HUES48 (cell line): Measurements from ENCODE around the gene RERE.
"Not testable (repeated sequence)": the region's sequence is repeated elsewhere in the genome, so short reads cannot be mapped to it uniquely, and the experiment has no call there.

Experiments used
- H3K27ac ChIP-seq: one replicate; pipeline ENCODE4 v1.7.0; 2013; ENCODE audit warnings: low read depth, low read length, inconsistent platforms
- H3K27me3 ChIP-seq: 2 replicates; pipeline ENCODE4 v1.6.1; 2013; ENCODE audit warnings: mild to moderate bottlenecking, low read length; ENCODE audit not compliant: control insufficient read depth, insufficient read depth
- H3K36me3 ChIP-seq: 2 replicates; pipeline ENCODE4 v1.6.1; 2013; ENCODE audit warnings: low read length; ENCODE audit not compliant: control insufficient read depth, insufficient read depth
- H3K4me1 ChIP-seq: 2 replicates; pipeline ENCODE4 v1.6.1; 2013; ENCODE audit warnings: mild to moderate bottlenecking, low read length; ENCODE audit not compliant: control insufficient read depth, insufficient read depth
- H3K4me3 ChIP-seq: 2 replicates; pipeline ENCODE4 v1.5.1; 2013; ENCODE audit warnings: mild to moderate bottlenecking, low read depth, low read length
- H3K9ac ChIP-seq: 2 replicates; pipeline ENCODE4 v1.6.1; 2013; ENCODE audit warnings: mild to moderate bottlenecking, low read depth, low read length, moderate library complexity
- H3K9me3 ChIP-seq: 2 replicates; pipeline ENCODE4 v1.6.1; 2013; ENCODE audit warnings: low read length; ENCODE audit not compliant: control insufficient read depth, insufficient read depth

Gene RERE

GRCh38 chr1:8623651-8624192, 193.7 kb downstream of the RERE start:
- H3K36me3 ChIP-seq, H3K4me3 ChIP-seq, H3K9me3 ChIP-seq, H3K27ac ChIP-seq, H3K9ac ChIP-seq, H3K27me3 ChIP-seq: not testable (repeated sequence)
- peaks cover 26% of the 10 kb centered on the region for H3K4me1 ChIP-seq

- not testable (repeated sequence) for H3K9ac ChIP-seq, H3K4me3 ChIP-seq, H3K27me3 ChIP-seq, H3K27ac ChIP-seq, H3K36me3 ChIP-seq, H3K9me3 ChIP-seq
- peaks cover 12% of the 10 kb centered on the region for H3K4me1 ChIP-seq
These were observed 195.6 kb downstream of the RERE start for GRCh38 chr1:8621785-8622348.

DNA sequence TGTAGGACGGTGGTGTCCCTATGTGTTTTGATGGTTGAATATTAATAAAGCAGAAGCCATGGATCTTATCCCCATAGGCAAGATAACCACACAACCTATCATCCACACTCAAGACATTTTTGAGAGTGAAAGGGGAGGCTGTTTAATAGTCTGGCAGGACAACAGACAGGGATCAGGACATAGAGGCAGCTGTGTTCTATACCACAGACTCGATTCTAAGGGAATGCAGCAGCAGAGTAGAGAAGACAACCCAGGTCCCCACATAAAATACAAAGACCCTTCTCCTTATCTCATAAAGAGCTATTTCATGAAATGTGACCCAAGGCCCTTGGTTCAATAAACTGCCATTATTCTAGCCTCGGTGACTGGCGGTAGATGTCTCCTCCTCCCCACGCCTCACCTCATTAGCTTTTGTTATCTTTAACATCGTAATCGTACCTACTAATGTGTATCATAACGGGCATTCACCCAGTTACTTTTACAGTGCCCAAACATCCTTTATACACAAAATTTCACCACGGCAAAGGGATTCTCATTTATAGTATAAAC, 196.3 kb downstream of the RERE start:
- H3K4me3 ChIP-seq, H3K4me1 ChIP-seq, H3K27me3 ChIP-seq, H3K9me3 ChIP-seq, H3K9ac ChIP-seq, H3K36me3 ChIP-seq, H3K27ac ChIP-seq: not testable (repeated sequence)

DNA sequence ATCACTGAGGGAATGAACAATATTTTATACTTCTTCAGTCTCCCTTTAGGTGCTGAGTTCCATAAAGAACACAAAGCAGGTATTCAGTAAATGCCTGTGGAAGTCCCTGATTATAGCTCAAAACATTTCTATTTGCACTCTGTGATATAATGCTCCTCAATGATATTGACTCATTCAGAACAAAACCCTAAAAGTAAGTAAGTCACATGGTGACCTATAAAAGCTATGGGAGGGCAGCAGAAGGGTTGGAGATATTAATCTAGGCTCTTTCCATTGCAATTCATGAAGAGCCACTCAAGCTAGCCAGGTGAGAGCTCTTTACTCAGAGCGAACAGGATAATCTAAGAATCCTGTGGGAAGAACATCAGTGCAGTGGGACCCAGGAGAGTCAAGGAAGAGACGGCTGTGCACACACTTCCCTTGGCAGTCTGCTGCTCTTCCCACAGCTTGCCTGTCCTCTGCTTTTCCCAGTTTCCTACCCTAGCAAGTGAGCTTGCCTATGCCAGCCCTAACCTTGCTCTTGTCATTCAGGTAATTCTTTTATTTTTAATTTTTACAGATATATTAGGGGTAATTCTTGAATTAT, 197.4 kb downstream of the RERE start:
- H3K9me3 ChIP-seq, H3K4me1 ChIP-seq, H3K27ac ChIP-seq: not testable (repeated sequence)

GRCh38 chr1:8619419-8619818, 198.0 kb downstream of the RERE start:
- not testable (repeated sequence) for H3K4me3 ChIP-seq, H3K4me1 ChIP-seq, H3K27ac ChIP-seq, H3K9ac ChIP-seq, H3K9me3 ChIP-seq, H3K27me3 ChIP-seq, H3K36me3 ChIP-seq

More for the DNA sequence above, 197.4 kb downstream of the RERE start:
- not testable (repeated sequence) for H3K9ac ChIP-seq, H3K27me3 ChIP-seq, H3K36me3 ChIP-seq, H3K4me3 ChIP-seq

DNA sequence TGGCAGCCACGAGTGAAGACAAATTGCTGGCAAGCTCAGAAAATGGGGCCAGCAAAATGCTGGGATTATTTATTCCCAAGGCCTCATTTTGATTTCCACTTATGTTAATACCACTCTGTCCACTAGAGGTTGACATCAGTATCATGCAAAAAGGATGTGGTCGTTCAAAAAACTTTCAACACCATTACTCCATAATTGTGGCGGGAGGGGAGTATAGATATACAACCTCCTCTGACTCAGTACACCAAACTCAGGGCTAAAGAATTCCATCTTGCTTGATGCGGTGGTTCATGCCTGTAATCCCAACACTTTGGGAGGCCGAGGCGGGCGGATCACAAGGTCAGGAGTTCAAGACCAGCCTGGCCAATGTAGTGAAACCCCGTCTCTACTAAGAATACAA, 200.6 kb downstream of the RERE start:
- peaks cover 17% of the 10 kb centered on the region for H3K36me3 ChIP-seq
- H3K4me3 ChIP-seq, H3K9me3 ChIP-seq, H3K9ac ChIP-seq, H3K4me1 ChIP-seq, H3K27ac ChIP-seq, H3K27me3 ChIP-seq: not testable (repeated sequence)

DNA sequence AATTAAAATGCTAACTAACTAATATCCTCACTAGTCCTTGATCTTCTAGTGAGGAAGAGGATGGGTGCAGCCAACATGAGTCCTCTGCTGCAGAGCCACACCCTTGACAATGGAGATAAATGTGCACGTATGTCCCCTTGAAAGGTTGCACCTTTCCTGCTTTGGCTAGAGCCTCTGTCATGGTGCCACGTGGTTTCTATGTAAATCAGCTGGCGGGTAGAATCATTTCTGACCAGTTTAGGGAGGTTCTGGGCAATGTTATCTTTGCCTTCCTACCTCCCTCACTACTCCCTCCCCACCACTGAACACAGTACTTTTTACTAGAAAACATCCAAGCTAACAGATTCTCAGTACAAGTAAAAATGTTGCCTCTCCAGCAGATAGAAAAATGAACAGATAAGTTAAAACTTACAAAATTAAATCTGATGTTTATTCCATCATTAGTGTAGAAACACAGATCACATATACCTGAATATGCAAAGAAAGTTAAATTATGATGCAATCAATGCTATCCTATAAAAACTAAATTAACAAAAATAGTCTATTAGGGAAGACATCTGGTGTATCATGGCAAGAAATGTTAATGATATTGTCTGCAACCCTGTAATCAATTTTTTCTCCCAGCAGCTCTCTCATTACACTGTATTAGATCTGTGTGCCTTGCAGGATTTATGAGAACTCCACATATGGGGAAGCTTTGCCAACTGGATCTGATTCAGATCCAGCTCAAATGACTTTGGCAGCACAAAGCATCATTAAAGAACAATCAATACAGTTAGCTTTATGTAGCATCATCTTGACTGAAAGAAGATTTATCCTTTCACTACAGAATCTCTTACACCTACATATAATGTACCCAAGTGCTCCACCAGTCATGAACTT, 205.6 kb downstream of the RERE start:
- not testable (repeated sequence) for H3K4me3 ChIP-seq, H3K27me3 ChIP-seq, H3K9ac ChIP-seq, H3K9me3 ChIP-seq, H3K4me1 ChIP-seq, H3K27ac ChIP-seq
- peaks cover 21% of the 10 kb centered on the region for H3K36me3 ChIP-seq

GRCh38 chr1:8607906-8608305, 209.5 kb downstream of the RERE start:
- Histone ChIP-seq H3K4me1 (peaks cover 10% of the 10 kb centered on the region; the same call in 1 of the 2 replicates), H3K9ac (no peak overlapping the region), H3K9me3 (no peaks in the 10 kb centered on the region), H3K27ac (no peak overlapping the region), H3K36me3 (peaks cover 12% of the 10 kb centered on the region), H3K4me3 (no peak overlapping the region), H3K27me3 (no peaks in the 10 kb centered on the region)

- Histone ChIP-seq H3K27ac (no peak overlapping the region), H3K9ac (no peak overlapping the region), H3K4me1 (peaks cover 19% of the 10 kb centered on the region), H3K4me3 (no peak overlapping the region), H3K9me3 (no peaks in the 10 kb centered on the region), H3K27me3 (no peaks in the 10 kb centered on the region), H3K36me3 (peaks cover 6% of the 10 kb centered on the region; the same call in 1 of the 2 replicates)
These were observed 213.1 kb downstream of the RERE start for GRCh38 chr1:8604041-8604945.

GRCh38 chr1:8603220-8603616, 214.2 kb downstream of the RERE start:
- Histone ChIP-seq H3K4me3 (no peak overlapping the region), H3K4me1 (peaks cover 30% of the 10 kb centered on the region)

More at GRCh38 chr1:8603220-8603616, 214.2 kb downstream of the RERE start:
- H3K9ac ChIP-seq = no peak overlapping the region
- H3K27me3 ChIP-seq = no peaks in the 10 kb centered on the region
- no peak overlapping the region for H3K27ac ChIP-seq
- peaks cover 6% of the 10 kb centered on the region; the same call in 1 of the 2 replicates for H3K36me3 ChIP-seq
- H3K9me3 ChIP-seq = no peaks in the 10 kb centered on the region
